Kidney (tissue), 14 donors: ENCODE results near the gene BEST1. TPM values are rescaled to one million over a fixed set of nuclear protein-coding genes. Genes with fewer than 3 reads are reported as not detected.

Experiments used
- DNase-seq, 5 donors: peaks; one replicate each; pipeline ENCODE4 v3.0.0-alpha.2; 2013 to 2020
- FAIRE-seq: peaks from 2 replicates; lab custom pipeline; 2012; peaks lifted over from hg19 to GRCh38; lab: Jason Lieb, UNC
- H3K27ac ChIP-seq, 2 donors: one replicate each; pipeline ENCODE4 v1.7.0; 2013; ENCODE audit warnings: low read depth in 2 of 2, low read length in 2 of 2, inconsistent platforms in 1 of 2
- H3K27me3 ChIP-seq: one replicate; pipeline ENCODE4 v1.7.1; 2013; ENCODE audit warnings: low read length, inconsistent platforms; ENCODE audit not compliant: control insufficient read depth, insufficient read depth
- H3K36me3 ChIP-seq, 3 donors: one replicate each; pipeline versions ENCODE4 v1.7.0 to v1.7.1; 2013; ENCODE audit warnings: low read length in 3 of 3, control low read depth in 1 of 3, inconsistent platforms in 1 of 3; ENCODE audit not compliant: insufficient read depth in 3 of 3, control insufficient read depth in 2 of 3
- H3K4me1 ChIP-seq, 3 donors: one replicate each; pipeline versions ENCODE4 v1.7.0 to v1.7.1; 2013; ENCODE audit warnings: low read length in 3 of 3, inconsistent platforms in 1 of 3, low read depth in 1 of 3; ENCODE audit not compliant: control insufficient read depth in 2 of 3, insufficient read depth in 2 of 3
- H3K4me3 ChIP-seq, 3 donors: one replicate each; pipeline versions ENCODE4 v1.7.0 to v1.8.1; 2013; ENCODE audit warnings: low read length in 3 of 3, control low read depth in 1 of 3, inconsistent platforms in 1 of 3
- H3K9ac ChIP-seq, 3 donors: one replicate each; pipeline versions ENCODE4 v1.7.0 to v1.7.1; 2013; ENCODE audit warnings: low read length in 3 of 3, control low read depth in 1 of 3, inconsistent platforms in 1 of 3
- H3K9me3 ChIP-seq, 3 donors: one replicate each; pipeline versions ENCODE4 v1.7.0 to v1.7.1; 2013; ENCODE audit warnings: low read length in 3 of 3, control low read depth in 1 of 3, inconsistent platforms in 1 of 3; ENCODE audit not compliant: control insufficient read depth in 2 of 3, insufficient read depth in 1 of 3
- CTCF ChIP-seq: IDR thresholded peaks from 3 replicates; pipeline ENCODE4 v1.5.1; 2012; ENCODE audit warnings: mild to moderate bottlenecking, moderate library complexity, borderline replicate concordance; ENCODE audit not compliant: insufficient read depth; ENCODE audit errors: extremely low read depth
- intact Hi-C: fragments of 100-400 bp; cut with DNase I; formaldehyde crosslinking; loops from one replicate; pipeline ENCODE4 v1.11.1; 2022
- polyA plus RNA-seq: library from polyadenylated mRNA; stranded (reverse); fragments of 350-450 nt; fragmentation: Illumina TruSeq; extraction: RNeasy Lipid Tissue Mini Kit (QIAGEN cat#74804); gene quantifications from one replicate; pipeline ENCODE4 v1.2.3, GENCODE V29; 2014; ENCODE audit warnings: low read depth, low replicate concordance; ENCODE audit not compliant: insufficient read depth
- total RNA-seq: library from RNA; stranded (reverse); fragmentation: NEBNext Ultra II Directional; extraction: Animal tissue kit (Norgen Biotek cat#: 25700); gene quantifications from one replicate; pipeline ENCODE4 v1.2.1, GENCODE V29; 2021
- donor health status: control.
- donor health status: control.
- donor health status: control.
- donor health status: control.
- donor health status: control.
- donor health status: DM: yes; HTN: yes; CAD: no.
- donor health status: Normal renal cell carcinoma (clear cell type).

Gene BEST1
- total and polyA plus RNA-seq, 2 donors from 2014 or later = 0.62 to 7.1 TPM

- Histone ChIP-seq H3K36me3 (no peaks in the 10 kb centered on the region), H3K9ac (peak overlapping the region in 2 of 3 donors; percentile 36), H3K4me1 (peaks cover 17 to 54% (median 46%) of the 10 kb centered on the region in 3 donors), H3K27me3 (no peaks in the 10 kb centered on the region), H3K9me3 (no peaks in the 10 kb centered on the region), H3K27ac (peak overlapping the region; percentile 88 to 89), H3K4me3 (no peak overlapping the region)
- no peak for TF ChIP-seq CTCF
- intact Hi-C loops = no loop called here
- DNase-seq (peak in 1 of 5 donors; percentile 22), FAIRE-seq (no peak)
Observed at GRCh38 chr11:61973476-61974162, 23.5 kb downstream of the BEST1 start.

GRCh38 chr11:61974766-61975631, 24.8 kb downstream of the BEST1 start:
- intact Hi-C loops = no loop called here
- FAIRE-seq (no peak), DNase-seq (peak in 3 of 5 donors; percentile 27 to 73 (median 47))
- TF ChIP-seq CTCF = no peak
- Histone ChIP-seq H3K27ac (peak overlapping the region; percentile 70 to 76), H3K27me3 (no peaks in the 10 kb centered on the region), H3K9ac (peak overlapping the region in 1 of 3 donors; percentile 43), H3K9me3 (no peaks in the 10 kb centered on the region), H3K4me1 (peaks cover 16 to 52% (median 46%) of the 10 kb centered on the region in 3 donors), H3K4me3 (peak overlapping the region in 1 of 3 donors; percentile 50), H3K36me3 (no peaks in the 10 kb centered on the region)

DNA sequence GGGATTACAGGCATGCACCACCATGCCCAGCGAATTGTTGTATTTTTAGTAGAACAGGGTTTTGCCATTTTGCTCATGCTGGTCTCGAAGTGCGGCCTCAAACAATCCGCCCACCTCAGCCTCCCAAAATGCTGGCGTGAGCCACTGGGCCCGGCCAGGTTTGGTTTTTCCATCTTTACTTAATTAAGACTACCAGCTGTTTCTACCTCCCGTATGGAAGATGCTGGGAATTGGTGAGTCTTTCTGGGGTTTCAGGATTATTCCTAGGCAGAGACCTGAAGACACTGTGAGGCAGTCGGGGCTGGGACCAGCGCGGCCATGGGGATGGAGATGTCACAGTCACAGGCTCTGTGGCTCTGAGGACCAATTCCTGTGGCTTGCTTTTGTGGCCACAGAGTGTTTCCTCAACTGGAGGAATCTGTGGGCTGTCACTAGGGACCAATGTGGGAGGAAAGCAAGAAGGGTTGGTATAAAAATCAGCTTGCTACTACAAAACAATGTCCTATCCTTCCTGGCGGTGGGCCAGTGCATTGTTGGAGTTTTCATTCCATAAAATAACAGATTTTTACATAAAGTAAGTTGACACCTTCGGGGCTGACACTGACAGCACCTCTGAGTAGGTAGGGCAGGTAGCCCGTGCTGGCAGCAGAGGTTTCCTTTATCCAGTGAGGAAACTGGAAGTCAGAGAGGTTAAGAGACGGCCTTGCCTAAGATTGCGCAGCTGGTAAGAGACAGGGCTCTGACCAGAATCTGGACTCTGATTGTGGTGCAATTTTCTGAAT, 25.7 kb downstream of the BEST1 start:
- no peak for TF ChIP-seq CTCF
- H3K4me3 ChIP-seq = peak overlapping the region in 1 of 3 donors; percentile 50
- peaks cover 16 to 46% (median 41%) of the 10 kb centered on the region in 3 donors for H3K4me1 ChIP-seq
- DNase-seq (no peak), FAIRE-seq (no peak)
- no peaks in the 10 kb centered on the region for H3K27me3 ChIP-seq
- H3K9ac ChIP-seq = peak overlapping the region in 1 of 3 donors; percentile 43
- peak overlapping the region; percentile 70 to 76 for H3K27ac ChIP-seq
- no peaks in the 10 kb centered on the region for H3K9me3 ChIP-seq
- H3K36me3 ChIP-seq = no peaks in the 10 kb centered on the region
- intact Hi-C loops = no loop called here
